GOT3 (cell line): ENCODE results near the gene MAN2A1.
"Not testable (repeated sequence)": the region's sequence is repeated elsewhere in the genome, so short reads cannot be mapped to it uniquely, and the experiment has no call there.

Experiments
- DNase-seq: peaks from one replicate; lab custom pipeline; 2025; ENCODE audit warnings: mixed read lengths; lab: John Stamatoyannopoulos, UW

MAN2A1 gene

GRCh38 chr5:109868737-109869136 is 179.0 kb downstream of the MAN2A1 start:
- no peak for DNase-seq

DNA sequence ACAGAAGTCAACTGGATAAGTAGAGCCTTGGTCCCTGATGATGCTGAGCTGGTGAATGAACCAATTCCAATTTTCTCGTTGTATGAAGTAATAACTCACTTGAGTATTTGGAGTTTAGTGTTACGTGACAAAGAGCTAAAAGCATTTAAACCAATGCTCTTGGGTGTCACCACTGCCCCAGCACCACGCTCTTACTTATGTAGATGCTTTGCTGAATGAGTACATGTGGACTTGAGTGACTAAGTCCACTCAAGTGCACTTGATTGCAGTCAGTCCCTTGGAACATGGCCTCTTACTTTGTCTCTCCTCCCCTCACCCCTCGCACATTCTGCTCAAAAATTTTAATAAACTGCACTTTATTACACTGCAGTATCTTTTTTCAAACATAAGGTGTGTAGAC is 184.0 kb downstream of the MAN2A1 start:
- no peak for DNase-seq

DNA sequence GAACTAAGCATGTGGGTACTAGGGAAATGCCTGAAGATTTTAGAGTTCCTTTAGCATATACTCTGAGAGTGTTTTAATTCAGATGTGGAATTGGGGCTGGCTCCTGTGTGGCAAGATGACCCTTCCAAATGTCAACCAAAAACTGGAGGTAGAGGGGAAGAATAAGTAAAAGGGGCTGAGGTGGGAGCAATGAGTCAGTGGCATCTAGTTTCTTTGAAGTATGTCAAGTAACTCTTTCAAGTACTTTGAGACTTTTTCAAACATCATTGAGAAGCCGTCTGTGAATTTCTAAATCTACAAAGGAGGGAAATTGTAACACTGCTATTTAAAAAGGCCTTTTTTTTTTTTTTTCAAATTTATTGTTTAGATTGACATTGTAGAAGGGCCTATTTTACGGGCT is 184.4 kb downstream of the MAN2A1 start:
- no peak for DNase-seq

GRCh38 chr5:109876030-109876725 is 186.5 kb downstream of the MAN2A1 start:
- DNase-seq, result no peak

DNA sequence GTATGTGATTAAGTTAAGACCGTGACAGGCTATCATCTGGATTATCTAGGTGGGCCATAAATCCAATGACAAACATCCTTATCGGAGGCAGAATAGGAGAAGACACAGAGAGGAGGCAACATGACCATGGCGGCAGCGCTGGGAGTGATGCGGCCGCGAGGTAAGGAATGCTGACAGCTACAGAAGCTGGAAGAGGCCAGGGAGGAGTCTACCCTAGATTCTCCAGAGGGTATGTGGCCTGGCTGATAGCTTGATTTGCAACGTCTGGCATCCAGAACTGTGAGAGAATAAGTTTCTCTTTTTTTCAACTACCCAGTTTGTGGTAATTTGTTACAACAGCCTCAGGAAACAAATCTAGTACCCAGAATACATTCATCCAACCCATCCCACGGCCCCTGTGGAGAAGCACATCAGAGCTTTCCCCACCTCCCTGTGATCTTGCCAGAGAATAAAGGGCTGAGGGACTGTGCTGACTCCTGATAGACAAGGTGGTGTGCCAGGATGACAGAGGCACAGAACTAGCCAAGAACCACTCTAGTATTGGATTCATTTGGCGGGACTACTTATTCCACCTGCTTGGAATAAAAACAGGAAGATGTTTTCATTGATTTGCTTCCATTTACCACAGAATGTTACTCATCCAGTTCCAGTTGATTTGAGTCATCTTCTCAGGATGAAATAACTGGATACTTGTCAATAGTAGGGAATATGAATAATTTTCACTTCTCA is 187.4 kb downstream of the MAN2A1 start:
- peak; percentile 42 for DNase-seq

DNA sequence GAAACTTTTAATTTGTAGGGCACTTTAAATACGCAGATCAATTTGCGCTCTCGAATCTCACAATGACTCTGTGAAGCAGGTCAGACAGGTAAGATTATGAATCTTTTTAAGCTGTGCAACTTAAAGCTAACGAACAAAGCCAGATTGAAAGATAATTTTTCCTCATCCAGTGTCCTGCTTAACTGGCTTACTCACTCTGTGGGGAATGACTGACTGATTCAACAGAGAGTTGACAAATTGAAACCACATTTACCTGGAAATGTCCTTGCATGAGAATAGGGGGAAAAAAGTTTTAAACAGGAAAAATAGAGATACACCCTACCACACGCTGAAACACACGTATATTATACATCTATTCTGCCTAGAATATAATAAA is 187.9 kb downstream of the MAN2A1 start:
- DNase-seq, result no peak

DNA sequence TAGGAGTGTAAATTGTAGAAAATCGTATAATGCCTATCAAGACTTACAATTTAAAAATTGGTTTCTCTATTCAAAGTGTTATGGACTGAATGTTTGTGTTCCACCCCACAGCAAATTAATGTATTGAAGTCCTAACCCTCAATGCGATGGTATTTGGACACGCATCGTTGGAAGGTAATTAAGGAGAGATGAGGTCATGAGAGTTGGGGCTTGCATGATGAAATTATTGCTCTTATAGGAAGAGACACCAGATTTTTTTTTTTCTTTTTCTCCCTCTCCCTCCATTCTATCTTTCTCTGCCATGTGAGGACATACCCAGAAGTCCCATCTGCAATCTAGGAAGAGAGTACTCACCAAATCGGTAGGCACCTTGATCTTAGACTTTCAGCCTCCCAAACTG is 189.2 kb downstream of the MAN2A1 start:
- DNase-seq, result no peak

DNA sequence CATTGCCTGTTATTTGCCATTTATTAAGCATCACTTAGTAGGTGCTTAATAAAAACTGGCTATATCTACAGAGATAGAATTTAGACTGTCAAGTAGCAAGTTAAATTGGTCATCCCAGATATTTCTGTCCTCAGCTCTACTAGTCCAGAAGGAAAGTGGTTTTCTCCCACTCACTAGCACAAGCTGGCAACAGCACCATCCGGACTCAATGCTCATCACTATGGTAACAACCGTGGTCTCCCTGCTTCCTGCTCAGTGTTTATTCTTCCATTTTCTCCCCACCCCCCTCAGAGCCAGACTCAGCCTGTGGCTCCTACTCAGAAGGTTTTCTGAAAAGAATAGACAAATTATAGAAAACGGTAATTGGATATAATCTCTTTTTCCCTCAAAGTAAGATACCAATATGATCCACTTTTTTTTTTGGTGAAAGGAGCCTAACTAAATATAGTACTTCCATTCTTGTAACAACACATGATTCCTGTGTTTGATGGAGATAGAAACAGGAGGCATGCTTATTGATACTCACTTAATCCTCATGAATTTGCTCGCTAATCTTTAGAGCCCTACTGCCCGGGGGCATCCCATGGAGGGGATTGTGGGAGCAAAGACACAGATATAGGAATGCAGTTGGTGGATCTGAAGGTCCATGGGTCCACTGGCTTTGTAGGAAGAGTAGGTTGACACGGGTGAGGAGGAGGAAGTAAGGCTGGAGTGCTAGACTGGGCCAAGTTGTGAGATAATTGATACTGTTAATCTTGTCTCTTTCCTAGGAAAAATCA is 191.4 kb downstream of the MAN2A1 start:
- no peak for DNase-seq

DNA sequence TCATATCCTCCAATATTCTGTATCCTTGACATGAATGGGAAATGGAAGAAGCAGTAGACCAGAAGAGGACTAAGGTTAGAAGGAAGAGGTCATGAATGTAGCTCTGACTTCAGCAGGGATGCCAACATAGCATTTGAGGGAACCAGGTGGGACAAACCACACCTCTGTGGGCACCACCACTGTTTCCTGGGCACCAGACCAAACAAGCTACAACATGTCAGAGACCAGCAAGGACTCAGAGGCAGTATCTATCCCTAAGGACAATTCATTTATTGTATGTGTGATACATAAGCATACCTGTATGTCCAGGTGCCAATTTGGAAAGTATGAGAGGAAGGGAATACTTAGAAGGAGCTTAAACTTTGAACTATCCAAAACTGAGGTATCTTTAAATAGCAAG is 192.8 kb downstream of the MAN2A1 start:
- DNase-seq, result no peak

DNA sequence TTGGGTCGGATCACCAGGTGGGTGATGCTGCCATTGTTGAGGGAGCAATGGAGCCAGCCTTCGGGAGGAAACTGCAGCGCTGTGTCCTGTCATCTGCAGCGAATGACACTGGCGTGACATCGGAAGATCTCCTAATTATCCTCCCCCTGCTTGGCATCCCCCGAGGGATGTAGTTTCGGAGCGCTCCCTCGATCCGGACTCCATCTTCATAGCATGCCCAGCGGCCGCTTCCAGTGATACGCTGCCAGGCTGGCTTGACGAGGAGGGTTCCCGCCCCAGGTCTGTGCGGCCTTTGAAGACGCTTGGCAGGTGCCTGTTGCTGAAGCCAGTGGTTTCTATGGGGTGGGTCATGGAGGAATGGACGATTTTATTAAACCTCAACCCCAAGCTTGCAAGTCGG is 194.9 kb downstream of the MAN2A1 start:
- DNase-seq, result no peak

DNA sequence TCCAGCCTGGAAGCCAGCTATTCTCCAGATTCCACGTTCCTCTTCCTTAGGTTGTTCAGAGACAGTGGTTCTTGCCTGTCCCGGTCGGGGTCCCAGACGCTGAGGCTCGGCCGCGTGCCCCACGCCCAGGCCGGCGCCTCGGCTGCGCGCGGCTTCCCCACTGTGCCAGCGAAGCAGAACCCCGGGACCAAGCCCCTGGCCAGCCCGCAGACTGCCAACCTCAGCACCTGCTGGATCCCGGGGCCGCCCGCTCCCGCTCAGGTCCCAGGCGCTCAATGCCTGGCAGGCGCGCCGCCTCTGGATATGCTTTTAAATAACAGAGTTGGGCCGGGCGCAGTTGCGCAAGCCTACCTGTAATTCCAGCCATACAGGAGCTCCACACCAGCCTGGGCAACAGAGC is 195.5 kb downstream of the MAN2A1 start:
- DNase-seq, result no peak

GRCh38 chr5:109888989-109889388 is 199.3 kb downstream of the MAN2A1 start:
- DNase-seq, result no peak

GRCh38 chr5:109893271-109893670 is 203.5 kb downstream of the MAN2A1 start:
- DNase-seq, result not testable (repeated sequence)

DNA sequence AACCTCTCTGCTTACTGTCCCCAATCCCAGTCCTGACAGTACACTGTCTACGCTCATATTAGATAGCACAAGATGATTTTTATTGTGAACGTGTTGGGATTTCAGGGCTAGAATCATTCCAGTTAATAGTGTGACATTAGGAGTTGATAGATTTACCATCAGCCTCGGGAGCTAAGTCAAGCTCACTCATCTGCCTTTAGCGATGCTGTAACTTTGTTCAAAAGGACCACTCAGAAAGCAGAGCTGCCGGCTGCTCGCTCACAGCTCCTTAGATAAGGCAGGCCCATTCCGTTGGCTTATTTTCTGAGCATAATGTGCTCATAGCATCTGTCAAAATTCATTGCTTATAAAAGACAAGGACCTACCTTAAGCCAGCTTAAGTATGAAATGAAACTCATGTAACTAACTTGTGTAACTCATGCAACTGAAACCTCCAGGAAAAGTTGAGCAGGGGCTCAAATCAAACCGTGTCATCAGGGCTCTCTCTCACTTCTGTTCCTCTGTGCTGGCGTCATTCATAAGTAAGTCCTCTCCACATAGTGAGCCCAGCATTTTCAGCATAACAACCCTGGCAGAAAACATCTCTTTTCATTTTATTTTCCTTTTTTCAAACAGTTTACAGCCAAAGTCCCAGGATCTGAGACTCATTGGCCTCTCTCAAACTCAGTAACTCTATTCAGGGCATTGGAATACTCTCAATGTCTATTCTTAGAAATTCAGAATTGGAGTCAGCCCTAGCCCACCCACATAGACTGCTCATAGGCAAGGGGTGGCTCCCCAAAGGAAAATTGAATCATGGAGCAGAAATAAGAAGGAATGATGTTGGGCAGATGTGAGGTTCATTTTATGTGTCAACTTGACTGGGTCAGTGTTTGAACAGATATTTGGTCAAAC is 208.8 kb downstream of the MAN2A1 start:
- DNase-seq, result no peak

DNA sequence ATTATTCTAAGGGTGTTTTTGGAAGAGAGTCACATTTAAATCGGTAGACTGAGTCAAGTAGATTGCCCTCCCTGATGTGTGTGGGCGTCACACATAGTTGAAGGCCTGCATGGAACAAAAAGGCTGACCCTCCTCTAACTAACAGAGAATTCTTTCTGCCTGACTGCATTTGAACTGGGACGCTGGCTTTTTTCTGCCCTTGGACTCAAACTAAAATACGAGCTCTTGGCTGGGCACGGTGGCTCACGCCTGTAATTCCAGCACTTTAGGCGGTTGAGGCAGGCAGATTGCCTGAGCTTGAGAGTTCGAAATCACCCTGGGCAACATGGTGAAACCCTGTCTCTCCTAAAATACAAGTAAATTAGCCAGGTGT is 209.4 kb downstream of the MAN2A1 start:
- no peak for DNase-seq

GRCh38 chr5:109900461-109900860 is 210.7 kb downstream of the MAN2A1 start:
- no peak for DNase-seq

DNA sequence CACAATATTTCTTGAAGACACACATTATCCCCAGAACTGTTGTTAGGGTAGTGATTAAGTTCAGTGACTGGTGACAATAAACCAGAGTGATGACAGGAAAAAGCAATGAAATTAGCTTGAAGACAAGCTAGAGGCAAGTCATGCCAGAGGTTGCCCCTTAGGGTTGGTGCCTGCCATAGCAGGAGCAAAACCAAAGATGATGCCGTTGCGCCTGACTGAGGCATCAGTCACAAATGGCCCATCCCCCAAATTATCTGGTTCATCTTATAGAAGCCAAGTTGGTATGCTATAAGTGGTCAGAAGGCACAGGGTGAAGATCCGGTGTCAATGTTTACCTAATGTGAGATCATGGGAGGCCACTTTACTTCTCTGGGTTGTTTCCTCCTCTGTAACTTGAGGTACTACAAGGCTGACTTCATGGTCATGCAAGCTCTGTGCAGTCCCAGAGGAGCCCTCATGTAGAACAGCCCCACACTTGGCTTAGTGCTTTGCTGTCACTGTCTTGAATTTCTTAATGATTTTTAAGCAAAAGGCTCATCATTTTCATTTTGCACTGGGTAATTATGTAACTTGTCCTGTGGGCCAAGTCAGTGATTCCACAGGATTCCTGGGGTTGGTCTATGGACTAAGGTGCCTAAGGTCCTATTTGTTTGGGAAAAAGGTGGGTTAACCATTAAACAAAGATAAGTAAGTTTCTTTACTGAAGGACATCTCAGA is 211.3 kb downstream of the MAN2A1 start:
- DNase-seq, result no peak

DNA sequence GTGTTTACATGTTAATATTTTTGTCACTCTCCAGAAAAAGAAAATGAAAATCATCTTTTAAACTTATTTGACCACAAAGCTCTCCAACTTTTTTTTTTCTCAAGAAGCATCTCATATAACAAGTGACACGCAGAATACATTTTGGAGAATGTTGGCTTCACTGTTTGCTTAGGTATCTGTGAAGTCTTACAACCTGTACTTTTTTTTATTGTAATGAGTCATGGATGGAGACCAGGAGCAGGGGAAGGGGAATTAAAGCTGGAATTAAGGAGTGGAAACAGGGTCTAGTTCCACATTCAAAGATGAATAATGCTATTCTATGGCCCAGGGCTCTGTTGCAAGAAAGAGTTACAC is 211.9 kb downstream of the MAN2A1 start:
- no peak for DNase-seq

DNA sequence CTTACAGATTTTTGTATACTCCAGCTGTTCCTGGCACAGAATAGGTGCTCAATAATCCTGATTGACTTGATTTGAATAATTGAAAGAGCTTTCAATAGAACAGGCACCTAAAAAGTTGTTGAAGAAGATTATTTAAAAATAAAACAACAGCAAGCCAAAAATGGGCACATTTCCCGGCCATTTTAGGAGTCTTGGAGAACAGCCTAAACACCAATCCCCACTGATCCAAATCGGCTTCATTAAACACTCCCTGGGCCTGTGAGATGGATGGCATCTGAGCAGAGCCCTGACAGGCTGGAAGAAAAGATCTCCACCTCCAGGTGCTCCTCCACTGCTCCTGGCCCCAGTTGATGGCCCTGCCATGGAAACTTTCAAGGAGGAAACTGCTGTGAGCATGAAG is 213.3 kb downstream of the MAN2A1 start:
- no peak for DNase-seq

DNA sequence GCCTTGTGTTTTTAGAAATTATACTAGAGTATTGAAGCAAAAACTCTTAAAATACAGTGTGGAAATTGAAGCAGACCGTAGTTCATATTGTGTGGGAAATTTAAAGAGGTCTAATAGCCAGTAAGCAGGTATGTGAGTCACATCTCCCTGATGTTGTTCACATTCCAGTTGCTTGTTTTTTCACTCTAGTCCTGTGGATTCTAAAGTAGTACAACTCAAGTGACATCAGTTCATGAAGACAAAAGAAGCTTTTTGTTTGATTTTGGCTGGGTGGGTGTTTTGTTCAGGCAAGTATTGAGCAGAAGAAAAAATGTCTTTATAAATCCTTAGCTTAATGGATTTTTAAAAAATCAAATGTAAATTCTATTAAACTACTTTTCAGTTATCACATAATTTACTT is 216.2 kb downstream of the MAN2A1 start:
- DNase-seq, result no peak

DNA sequence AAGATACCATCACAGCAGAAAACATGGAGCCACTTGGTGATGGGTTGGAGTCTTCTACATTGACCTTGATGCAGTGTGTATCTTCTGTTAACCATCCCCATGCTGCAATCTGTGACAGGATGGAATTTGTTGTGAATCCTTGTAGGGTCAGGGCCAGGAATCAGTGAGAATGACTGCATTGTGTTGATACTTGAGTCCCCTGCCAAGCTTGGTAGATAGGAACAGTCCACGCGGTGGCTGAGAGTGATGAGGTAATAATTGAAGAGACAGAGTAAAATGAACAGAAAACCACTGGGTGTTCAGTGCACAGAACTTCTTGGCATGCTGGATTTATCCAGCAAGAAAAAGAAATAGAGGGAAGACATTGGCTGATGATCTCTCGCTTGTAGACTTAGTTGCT is 217.5 kb downstream of the MAN2A1 start:
- DNase-seq, result no peak

DNA sequence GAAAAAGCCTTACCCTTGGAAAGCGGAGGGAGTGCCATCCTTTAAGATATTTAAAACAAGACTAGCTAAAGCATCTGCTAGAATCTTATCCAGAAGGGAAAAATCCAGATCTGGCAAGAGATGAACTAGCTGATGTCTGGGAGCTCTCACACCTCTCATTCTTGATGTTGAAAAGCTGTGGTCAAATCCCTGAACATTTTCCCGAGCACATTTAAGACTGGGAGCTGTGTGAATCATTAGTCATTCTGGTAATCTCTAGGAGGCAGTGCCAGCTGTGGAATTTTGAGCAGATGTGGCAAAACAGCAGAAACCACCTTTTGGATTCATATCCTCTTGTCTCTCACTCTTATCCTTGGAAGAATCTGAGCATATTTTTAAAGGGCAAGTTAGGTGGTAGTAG is 218.0 kb downstream of the MAN2A1 start:
- no peak for DNase-seq
